HG03378 (cell line): Measurements from ENCODE around the gene TNFRSF19.

Experiments used
- ATAC-seq: cut with Tn5 transposase; IDR thresholded peaks from one replicate; pipeline ENCODE4 v1.9.1; 2021; ENCODE audit warnings: mild to moderate bottlenecking, moderate library complexity; ENCODE audit not compliant: unreplicated experiment

Gene TNFRSF19

GRCh38 chr13:23711355-23711754 is 141.1 kb downstream of the TNFRSF19 start:
- ATAC-seq, result no peak

- ATAC-seq, result no peak
These were observed 144.5 kb downstream of the TNFRSF19 start for GRCh38 chr13:23714672-23715071.

GRCh38 chr13:23715092-23715761 is 145.0 kb downstream of the TNFRSF19 start:
- no peak for ATAC-seq

- ATAC-seq, result no peak
These were observed 145.6 kb downstream of the TNFRSF19 start for GRCh38 chr13:23715762-23716235.

GRCh38 chr13:23716401-23716800 is 146.2 kb downstream of the TNFRSF19 start:
- no peak for ATAC-seq

- no peak for ATAC-seq
These were observed 148.8 kb downstream of the TNFRSF19 start for GRCh38 chr13:23718996-23719395.

GRCh38 chr13:23722726-23723453 is 152.7 kb downstream of the TNFRSF19 start:
- ATAC-seq, result no peak

GRCh38 chr13:23723471-23723870 is 153.3 kb downstream of the TNFRSF19 start:
- no peak for ATAC-seq

- ATAC-seq, result no peak
These were observed 154.2 kb downstream of the TNFRSF19 start for GRCh38 chr13:23724196-23724970.
